ENCODE data around the gene ALDH7A1. TPM values are rescaled to one million over a fixed set of nuclear protein-coding genes. Genes with fewer than 3 reads are reported as not detected.
"Not testable (repeated sequence)": the region's sequence is repeated elsewhere in the genome, so short reads cannot be mapped to it uniquely, and the experiment has no call there.

Gene ALDH7A1
- total and polyA plus RNA-seq, 12 donors, result 19.5 to 65.7 (median 48.4) TPM

DNA sequence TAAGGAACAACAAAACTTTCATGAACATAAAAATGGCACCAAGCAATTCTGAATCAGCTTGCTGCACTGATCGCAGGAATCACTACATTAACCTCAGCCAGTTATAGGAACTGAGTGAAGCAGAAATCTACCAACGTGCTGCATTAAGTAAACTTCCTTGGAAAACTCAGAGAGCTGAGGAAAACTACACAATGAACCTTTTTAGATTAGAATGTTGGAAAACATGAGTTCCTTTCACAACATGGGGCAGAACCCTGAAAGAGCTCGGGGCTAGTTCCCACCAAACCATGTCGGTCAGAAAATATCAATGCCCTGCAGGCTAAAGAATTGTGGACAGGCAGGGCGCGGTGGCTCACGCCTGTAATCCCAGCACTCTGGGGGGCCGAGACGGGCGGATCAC is 19.4 kb downstream of the ALDH7A1 start:
- no peak overlapping the region for H3K27ac ChIP-seq
- intact Hi-C loops (cut with DNase I), result no loop called here
- H3K4me3 ChIP-seq, result no peak overlapping the region
- no peaks in the 10 kb centered on the region for H3K4me1 ChIP-seq
- 91 to 94% methylated on average over 10 of the region's 10 CpGs for WGBS, 2 donors
- no peaks in the 10 kb centered on the region for H3K27me3 ChIP-seq
- no peaks in the 10 kb centered on the region for H3K9me3 ChIP-seq
- no peak for DNase-seq
- peaks cover 0 to 99% (median 20%) of the 10 kb centered on the region in 9 donors for H3K36me3 ChIP-seq
- no peak for ATAC-seq
- TF ChIP-seq, protein P1, sequence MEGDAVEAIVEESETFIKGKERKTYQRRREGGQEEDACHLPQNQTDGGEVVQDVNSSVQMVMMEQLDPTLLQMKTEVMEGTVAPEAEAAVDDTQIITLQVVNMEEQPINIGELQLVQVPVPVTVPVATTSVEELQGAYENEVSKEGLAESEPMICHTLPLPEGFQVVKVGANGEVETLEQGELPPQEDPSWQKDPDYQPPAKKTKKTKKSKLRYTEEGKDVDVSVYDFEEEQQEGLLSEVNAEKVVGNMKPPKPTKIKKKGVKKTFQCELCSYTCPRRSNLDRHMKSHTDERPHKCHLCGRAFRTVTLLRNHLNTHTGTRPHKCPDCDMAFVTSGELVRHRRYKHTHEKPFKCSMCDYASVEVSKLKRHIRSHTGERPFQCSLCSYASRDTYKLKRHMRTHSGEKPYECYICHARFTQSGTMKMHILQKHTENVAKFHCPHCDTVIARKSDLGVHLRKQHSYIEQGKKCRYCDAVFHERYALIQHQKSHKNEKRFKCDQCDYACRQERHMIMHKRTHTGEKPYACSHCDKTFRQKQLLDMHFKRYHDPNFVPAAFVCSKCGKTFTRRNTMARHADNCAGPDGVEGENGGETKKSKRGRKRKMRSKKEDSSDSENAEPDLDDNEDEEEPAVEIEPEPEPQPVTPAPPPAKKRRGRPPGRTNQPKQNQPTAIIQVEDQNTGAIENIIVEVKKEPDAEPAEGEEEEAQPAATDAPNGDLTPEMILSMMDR (IDR thresholded peaks at IDR 0.05), result no peak

GRCh38 chr5:126568206-126568755 is 26.7 kb downstream of the ALDH7A1 start:
- no peaks in the 10 kb centered on the region for H3K27me3 ChIP-seq
- intact Hi-C loops (cut with DNase I), result no loop called here
- TF ChIP-seq, protein P1 (IDR thresholded peaks at IDR 0.05), result no peak
- H3K9me3 ChIP-seq, result no peaks in the 10 kb centered on the region
- H3K36me3 ChIP-seq, result peaks cover 0 to 98% (median 10%) of the 10 kb centered on the region in 9 donors
- H3K4me1 ChIP-seq, result no peaks in the 10 kb centered on the region
- H3K27ac ChIP-seq, result no peak overlapping the region
- ATAC-seq (no peak), DNase-seq (no peak)
- H3K4me3 ChIP-seq, result no peak overlapping the region
- WGBS, 2 donors, result 95 to 96% methylated on average over 4 of the region's 4 CpGs

- WGBS, 2 donors, result 82 to 93% methylated on average over 2 of the region's 2 CpGs
- H3K9me3 ChIP-seq, result no peaks in the 10 kb centered on the region
- DNase-seq (no peak), ATAC-seq (no peak)
- H3K4me1 ChIP-seq, result no peaks in the 10 kb centered on the region
- intact Hi-C loops (cut with DNase I), result no loop called here
- no peaks in the 10 kb centered on the region for H3K27me3 ChIP-seq
- H3K36me3 ChIP-seq, result peaks cover 0 to 88% (median 6%) of the 10 kb centered on the region in 9 donors
- TF ChIP-seq, protein P1 (IDR thresholded peaks at IDR 0.05), result no peak
- no peak overlapping the region for H3K4me3 ChIP-seq
- no peak overlapping the region for H3K27ac ChIP-seq
Measured at GRCh38 chr5:126562823-126563222, 32.2 kb downstream of the ALDH7A1 start.

DNA sequence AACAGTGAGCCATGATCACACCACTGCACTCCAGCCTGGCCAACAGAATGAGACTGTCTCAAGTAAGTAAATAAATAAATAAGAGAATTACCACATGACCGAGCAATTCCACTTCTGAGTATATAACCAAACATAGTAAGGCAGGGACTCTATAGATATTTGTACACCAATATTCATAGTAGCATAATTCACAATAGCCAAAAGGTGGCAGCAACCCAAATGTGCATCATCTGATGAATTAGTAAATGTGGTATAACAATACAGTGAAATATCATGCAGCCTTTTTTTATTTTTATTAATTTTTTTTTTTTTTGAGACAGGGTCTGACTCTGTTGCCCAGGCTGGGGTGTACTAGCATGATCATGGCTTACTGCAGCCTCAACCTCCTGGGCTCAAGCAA is 33.1 kb downstream of the ALDH7A1 start:
- TF ChIP-seq, protein P1 (IDR thresholded peaks at IDR 0.05), result no peak
- WGBS, 2 donors, result 91 to 97% methylated on average over 1 of the region's 1 CpG
- peaks cover 0 to 89% (median 4%) of the 10 kb centered on the region in 9 donors for H3K36me3 ChIP-seq

GRCh38 chr5:126555101-126555500 is 39.9 kb downstream of the ALDH7A1 start:
- peaks cover 0 to 98% (median 41%) of the 10 kb centered on the region in 9 donors for H3K36me3 ChIP-seq
- H3K9me3 ChIP-seq; intact Hi-C loops (cut with DNase I); H3K4me1 ChIP-seq; H3K27me3 ChIP-seq; H3K4me3 ChIP-seq; ATAC-seq; H3K27ac ChIP-seq; DNase-seq: not testable (repeated sequence)
- 93 to 96% methylated on average over 9 of the region's 9 CpGs for WGBS, 2 donors

More for the DNA sequence above, 33.1 kb downstream of the ALDH7A1 start:
- intact Hi-C loops (cut with DNase I), result no loop called here
- no peaks in the 10 kb centered on the region for H3K4me1 ChIP-seq
- H3K27ac ChIP-seq, result no peak overlapping the region
- H3K9me3 ChIP-seq, result no peaks in the 10 kb centered on the region
- no peak overlapping the region for H3K4me3 ChIP-seq
- no peak for DNase-seq
- no peak for ATAC-seq
- H3K27me3 ChIP-seq, result no peaks in the 10 kb centered on the region
